IPS-11a (cell line): ENCODE results near the gene TJP2.

ENCODE experiments used
- H3K4me3 ChIP-seq: one replicate; pipeline ENCODE4 v1.5.1; 2013; ENCODE audit warnings: low read depth, low read length, control low read depth

TJP2 gene

GRCh38 chr9:69173891-69174615, at the start of gene TJP2:
Gene TJP2, plus strand, starts transcription at chr9:69174277. Its CDS starts 96 bp downstream, at chr9:69174373.
- peak within 1 kb of the TSS; percentile 52 for H3K4me3 ChIP-seq

- H3K4me3 ChIP-seq = no peak overlapping the region
Measured at GRCh38 chr9:69130456-69131441, 43.3 kb upstream of the TJP2 start.

- H3K4me3 ChIP-seq = no peak overlapping the region
Measured at GRCh38 chr9:69131682-69132081, 42.4 kb upstream of the TJP2 start.

GRCh38 chr9:69132361-69132760, 41.7 kb upstream of the TJP2 start:
- H3K4me3 ChIP-seq = no peak overlapping the region

- no peak overlapping the region for H3K4me3 ChIP-seq
Measured at GRCh38 chr9:69134412-69134811, 39.7 kb upstream of the TJP2 start.

GRCh38 chr9:69136185-69136584, 37.9 kb upstream of the TJP2 start:
- no peak overlapping the region for H3K4me3 ChIP-seq

GRCh38 chr9:69136779-69137178, 37.3 kb upstream of the TJP2 start:
- H3K4me3 ChIP-seq = no peak overlapping the region

- H3K4me3 ChIP-seq = no peak overlapping the region
Measured at GRCh38 chr9:69137311-69137710, 36.8 kb upstream of the TJP2 start.

- no peak overlapping the region for H3K4me3 ChIP-seq
Measured at GRCh38 chr9:69139596-69139995, 34.5 kb upstream of the TJP2 start.

GRCh38 chr9:69140123-69140735, 33.8 kb upstream of the TJP2 start:
- H3K4me3 ChIP-seq = no peak overlapping the region

GRCh38 chr9:69141851-69142250, 32.2 kb upstream of the TJP2 start:
- H3K4me3 ChIP-seq = no peak overlapping the region

GRCh38 chr9:69143291-69143690, 30.8 kb upstream of the TJP2 start:
- no peak overlapping the region for H3K4me3 ChIP-seq

GRCh38 chr9:69145144-69145715, 28.8 kb upstream of the TJP2 start:
- no peak overlapping the region for H3K4me3 ChIP-seq

- no peak overlapping the region for H3K4me3 ChIP-seq
Measured at GRCh38 chr9:69147041-69147834, 26.8 kb upstream of the TJP2 start.

GRCh38 chr9:69149321-69149807, 24.7 kb upstream of the TJP2 start:
- H3K4me3 ChIP-seq = no peak overlapping the region

- H3K4me3 ChIP-seq = no peak overlapping the region
Measured at GRCh38 chr9:69151506-69151905, 22.6 kb upstream of the TJP2 start.

GRCh38 chr9:69153707-69154521, 20.2 kb upstream of the TJP2 start:
- no peak overlapping the region for H3K4me3 ChIP-seq

GRCh38 chr9:69155341-69156030, 18.6 kb upstream of the TJP2 start:
- H3K4me3 ChIP-seq = no peak overlapping the region
